AG20443 (cell line): ENCODE results near the gene USP9X.
"Not testable (repeated sequence)": the region's sequence is repeated elsewhere in the genome, so short reads cannot be mapped to it uniquely, and the experiment has no call there.

Experiments used
- DNase-seq: peaks from one replicate; pipeline ENCODE4 v3.0.0; 2012; ENCODE audit warnings: low spot score, mixed read lengths

Gene USP9X

GRCh38 chrX:41198410-41198809, 113.2 kb downstream of the USP9X start:
- DNase-seq, result no peak

GRCh38 chrX:41200785-41201184, 115.5 kb downstream of the USP9X start:
- DNase-seq, result no peak

- DNase-seq, result no peak
Observed at GRCh38 chrX:41209853-41210252, 124.6 kb downstream of the USP9X start.

- no peak for DNase-seq
Observed at GRCh38 chrX:41224605-41225004, 139.4 kb downstream of the USP9X start.

GRCh38 chrX:41233988-41234387, 148.7 kb downstream of the USP9X start:
- no peak for DNase-seq

GRCh38 chrX:41234471-41234870, 149.2 kb downstream of the USP9X start:
- DNase-seq, result not testable (repeated sequence)

GRCh38 chrX:41234962-41235361, 149.7 kb downstream of the USP9X start:
- DNase-seq, result no peak

GRCh38 chrX:41236629-41237028, 151.4 kb downstream of the USP9X start:
- DNase-seq, result no peak

- no peak for DNase-seq
Observed at GRCh38 chrX:41240509-41240908, 155.3 kb downstream of the USP9X start.

- DNase-seq, result no peak
Observed at GRCh38 chrX:41241962-41242361, 156.7 kb downstream of the USP9X start.

GRCh38 chrX:41245641-41246040, 160.4 kb downstream of the USP9X start:
- DNase-seq, result peak; percentile 33

GRCh38 chrX:41250867-41251266, 165.6 kb downstream of the USP9X start:
- no peak for DNase-seq

- no peak for DNase-seq
Observed at GRCh38 chrX:41257801-41258200, 172.6 kb downstream of the USP9X start.

- no peak for DNase-seq
Observed at GRCh38 chrX:41258226-41258625, 173.0 kb downstream of the USP9X start.

GRCh38 chrX:41258871-41259270, 173.6 kb downstream of the USP9X start:
- DNase-seq, result no peak

GRCh38 chrX:41259516-41259915, 174.3 kb downstream of the USP9X start:
- DNase-seq, result peak; percentile 42

- DNase-seq, result peak; percentile 14
Observed at GRCh38 chrX:41265615-41266014, 180.4 kb downstream of the USP9X start.

GRCh38 chrX:41273638-41274037, 188.4 kb downstream of the USP9X start:
- peak; percentile 18 for DNase-seq

- peak; percentile 81 for DNase-seq
Observed at GRCh38 chrX:41275661-41276609, 190.7 kb downstream of the USP9X start.

GRCh38 chrX:41276661-41277506, 191.6 kb downstream of the USP9X start:
- DNase-seq, result no peak

- DNase-seq, result not testable (repeated sequence)
Observed at GRCh38 chrX:41282307-41282706, 197.1 kb downstream of the USP9X start.

- DNase-seq, result not testable (repeated sequence)
Observed at GRCh38 chrX:41285928-41286327, 200.7 kb downstream of the USP9X start.
